Middle frontal gyrus (tissue), 1 donor: ENCODE measurements around the gene DHRS1.

Experiments
- DNase-seq: peaks from one replicate; pipeline ENCODE4 v3.0.0-alpha.2; 2015; ENCODE audit warnings: low spot score; ENCODE audit errors: extremely low spot score

Gene DHRS1

DNA sequence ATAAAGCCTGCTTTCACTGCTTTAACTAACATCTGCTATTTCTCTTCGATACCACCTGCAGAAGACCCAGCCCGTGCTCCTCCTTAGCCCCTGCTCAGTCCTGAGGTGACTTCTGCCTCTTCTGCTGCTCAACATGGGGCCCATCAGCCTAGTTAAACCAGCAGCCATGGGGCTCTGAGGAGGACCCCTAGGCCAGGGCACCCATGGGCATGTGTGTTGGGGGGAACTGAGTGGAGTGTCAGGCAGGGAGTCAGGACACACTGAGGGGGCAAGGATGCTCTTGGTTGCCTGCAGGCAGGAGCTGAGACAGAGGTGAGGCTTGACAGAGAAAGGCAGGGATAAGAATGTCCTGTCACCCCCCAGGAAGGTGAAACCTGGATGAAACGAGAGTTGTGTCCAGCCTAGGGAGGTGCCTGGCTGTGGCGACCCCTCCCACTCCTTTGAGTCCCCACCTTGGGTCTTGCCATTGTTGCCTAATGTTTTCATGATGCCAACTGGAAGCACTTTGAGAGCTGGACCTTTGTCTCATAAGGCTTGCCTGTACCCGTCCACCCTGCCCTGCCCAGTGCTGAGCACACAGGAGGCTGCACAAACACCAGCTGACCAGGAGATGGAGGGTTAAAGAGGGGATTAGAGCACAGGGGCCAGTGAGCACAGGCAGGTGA lies 15.7 kb downstream of the DHRS1 start:
- DNase-seq = no peak

DNA sequence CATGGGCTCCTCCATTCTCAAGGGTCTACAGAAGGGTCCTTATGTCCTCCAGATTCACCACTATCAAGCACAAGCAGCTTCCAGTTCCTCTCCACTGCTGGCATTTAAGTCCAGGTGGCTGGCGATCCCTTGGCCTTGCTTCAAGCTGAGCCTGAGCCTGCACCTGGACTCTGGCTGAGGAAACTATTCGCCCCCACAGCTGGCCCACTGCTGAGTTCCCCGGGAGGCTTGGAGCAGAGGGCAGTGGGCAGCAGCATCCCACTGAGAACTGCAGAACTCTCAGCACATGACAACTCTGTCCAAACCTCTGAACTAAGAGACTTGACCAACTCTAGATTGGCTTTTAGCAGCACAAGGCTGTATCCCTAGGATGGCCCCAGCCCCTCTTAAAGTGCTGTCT lies 16.8 kb downstream of the DHRS1 start:
- no peak for DNase-seq

DNA sequence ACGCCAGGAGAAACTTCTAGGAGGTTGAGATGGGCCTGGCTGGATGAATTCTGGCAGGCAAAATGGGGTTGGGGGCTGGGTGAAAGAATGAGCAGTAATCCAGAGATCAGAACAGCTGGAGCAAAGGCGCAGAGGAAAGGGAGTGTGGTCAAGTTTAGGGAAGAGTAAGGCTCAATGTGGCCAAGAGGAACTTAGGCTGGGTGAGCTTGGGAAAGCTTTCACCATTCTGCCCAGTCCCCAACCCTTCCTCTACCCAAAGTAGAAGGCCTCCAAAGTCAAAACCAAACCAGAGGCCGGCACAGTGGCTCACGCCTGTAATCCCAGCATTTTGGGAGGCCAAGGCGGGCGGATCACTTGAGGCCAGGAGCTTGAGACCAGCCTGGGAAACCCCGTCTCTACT lies 17.9 kb downstream of the DHRS1 start:
- DNase-seq = no peak

DNA sequence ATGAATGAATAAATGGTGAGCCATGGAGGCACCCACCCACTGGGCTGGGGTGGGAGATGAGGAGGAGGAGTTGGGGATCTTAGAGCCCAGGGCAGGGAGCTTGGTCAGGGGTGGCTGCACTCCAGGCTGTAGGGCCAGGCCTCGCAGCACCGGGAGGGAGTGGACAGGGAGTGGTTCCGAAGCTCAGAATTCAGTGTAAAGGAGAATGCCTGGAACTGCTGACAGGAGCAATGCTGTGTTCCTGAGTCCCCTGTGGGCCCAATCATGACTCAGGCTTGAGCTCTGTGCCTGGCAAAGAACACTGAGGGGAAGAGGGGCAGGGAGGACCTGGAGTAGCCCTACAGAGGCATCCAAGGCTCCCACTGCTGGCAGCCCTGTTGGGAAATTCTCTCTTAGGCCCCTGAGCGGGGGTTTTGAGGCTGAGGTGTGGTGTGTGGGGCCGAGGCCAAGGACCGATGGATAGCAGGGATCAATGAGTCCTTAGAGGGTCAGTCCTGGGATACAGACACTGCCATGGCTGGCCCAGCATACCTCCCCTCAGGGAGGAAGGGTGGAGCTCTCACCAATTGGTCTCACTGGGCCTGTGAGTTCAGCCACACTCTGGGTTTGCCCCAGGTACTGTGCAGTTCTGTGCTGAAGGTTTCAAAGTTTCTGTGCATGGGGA lies 18.7 kb downstream of the DHRS1 start:
- DNase-seq = no peak

DNA sequence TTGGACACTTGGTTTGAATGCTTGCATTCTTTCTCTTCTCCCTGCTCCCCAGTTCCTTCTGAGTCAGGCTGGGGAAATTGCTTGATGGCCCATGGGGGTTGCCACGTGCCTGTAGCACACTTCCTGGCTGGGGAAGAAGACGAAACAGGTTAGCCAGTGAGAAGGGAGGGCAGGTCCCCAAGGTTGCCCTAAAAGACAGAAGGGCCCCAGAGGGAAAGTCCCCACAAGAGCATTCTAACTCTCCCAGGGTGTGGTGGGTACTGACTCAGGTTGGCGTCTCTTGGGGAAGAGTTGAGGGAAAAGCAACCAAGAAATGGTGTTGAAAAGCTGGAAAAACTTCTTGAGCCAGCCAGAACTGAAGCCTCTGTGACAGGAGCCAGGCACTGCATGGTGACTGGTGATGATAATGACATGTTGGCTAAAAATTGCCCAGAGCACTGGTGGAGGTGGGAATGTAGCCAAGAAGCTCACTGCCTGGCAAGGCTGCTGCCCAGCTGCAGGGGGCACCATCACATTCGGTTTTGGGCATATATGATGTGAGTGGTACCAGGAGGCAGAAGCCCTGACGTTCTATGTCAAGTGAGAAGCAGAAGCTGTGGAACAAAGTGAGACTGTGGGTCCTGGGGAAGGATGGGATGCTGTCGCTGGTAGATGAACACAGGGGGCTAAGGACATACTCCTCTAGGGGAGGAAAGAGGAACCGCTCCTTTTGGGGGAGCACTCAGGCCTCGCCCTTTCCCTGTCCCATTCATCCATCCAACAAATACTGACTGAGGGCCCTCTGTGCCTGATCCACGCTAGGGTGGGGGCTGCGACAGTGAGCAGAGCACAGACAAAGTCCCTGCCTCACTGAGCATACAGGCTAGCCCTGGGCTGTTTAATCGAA lies 20.0 kb downstream of the DHRS1 start:
- DNase-seq = no peak

DNA sequence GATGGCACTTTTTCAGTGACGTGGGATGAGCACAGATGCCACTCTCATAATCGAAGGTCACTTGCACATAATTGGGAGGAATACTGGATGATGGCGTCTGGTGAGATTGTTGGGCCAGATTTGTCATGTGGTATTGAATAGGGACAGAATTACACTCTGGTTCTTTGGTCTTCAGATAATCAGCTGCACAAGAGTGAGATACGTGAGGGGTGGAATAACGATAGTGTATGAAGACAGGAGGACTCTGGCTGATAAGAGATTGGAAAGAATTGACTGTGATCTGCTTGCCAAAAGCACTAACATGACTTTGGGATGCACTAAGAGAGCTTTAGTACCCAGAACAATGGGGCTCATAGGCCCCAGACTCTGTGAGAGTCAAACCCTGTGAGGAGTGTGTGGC lies 21.2 kb downstream of the DHRS1 start:
- no peak for DNase-seq

DNA sequence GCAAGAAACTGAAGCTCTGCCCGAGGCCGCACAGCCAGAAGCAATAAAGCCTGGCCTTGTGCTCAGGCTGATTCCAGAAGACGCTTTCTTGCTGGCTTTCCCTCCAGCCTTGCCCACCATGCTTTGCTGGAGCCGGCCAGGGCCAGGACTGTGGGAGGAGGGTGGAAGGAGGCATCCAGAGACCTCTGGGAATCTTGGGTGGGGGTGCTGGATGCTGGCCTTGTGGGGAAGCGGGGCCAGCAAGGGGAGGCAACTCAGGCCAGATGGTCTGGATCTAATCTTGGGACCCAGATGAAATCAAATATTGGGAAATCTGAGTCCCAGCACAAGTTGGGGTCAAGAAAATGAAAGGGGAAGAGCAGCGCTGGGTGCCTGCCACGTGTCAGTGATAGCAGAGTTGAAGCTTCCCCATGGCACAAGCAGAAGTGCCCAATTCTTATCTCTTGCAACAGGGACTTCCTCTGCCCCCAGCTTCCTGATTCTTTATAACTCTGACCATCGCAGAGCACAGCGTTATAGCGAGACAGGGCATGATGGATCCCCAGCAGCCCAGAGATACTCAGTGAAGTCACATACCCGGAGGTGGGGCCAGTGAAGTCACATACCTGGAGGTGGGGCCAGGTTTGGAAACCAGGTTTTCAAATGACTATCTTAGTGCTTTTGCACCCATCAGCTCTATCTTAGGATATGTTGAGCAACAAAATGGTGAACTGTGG lies 21.8 kb downstream of the DHRS1 start:
- no peak for DNase-seq

DNA sequence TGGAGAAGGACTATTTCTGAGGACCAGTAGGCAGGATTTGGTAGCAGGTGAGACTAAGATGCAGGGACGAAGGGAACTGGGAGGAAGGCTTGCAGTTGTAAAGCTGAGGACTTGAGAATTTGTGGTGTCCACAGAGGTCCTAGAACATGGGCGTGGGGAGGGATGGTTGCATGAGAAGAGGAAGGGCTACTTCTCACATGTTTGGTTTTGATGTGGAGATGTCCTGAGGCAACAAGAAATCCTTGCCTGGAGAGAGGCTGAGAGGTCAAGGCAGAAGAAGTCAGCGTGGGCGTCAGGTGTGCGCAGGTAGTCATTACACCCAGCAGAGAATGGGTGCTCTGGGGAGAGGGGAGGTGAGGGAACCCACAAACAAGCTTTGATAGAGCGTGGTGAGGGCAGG lies 22.5 kb downstream of the DHRS1 start:
- DNase-seq = no peak

DNA sequence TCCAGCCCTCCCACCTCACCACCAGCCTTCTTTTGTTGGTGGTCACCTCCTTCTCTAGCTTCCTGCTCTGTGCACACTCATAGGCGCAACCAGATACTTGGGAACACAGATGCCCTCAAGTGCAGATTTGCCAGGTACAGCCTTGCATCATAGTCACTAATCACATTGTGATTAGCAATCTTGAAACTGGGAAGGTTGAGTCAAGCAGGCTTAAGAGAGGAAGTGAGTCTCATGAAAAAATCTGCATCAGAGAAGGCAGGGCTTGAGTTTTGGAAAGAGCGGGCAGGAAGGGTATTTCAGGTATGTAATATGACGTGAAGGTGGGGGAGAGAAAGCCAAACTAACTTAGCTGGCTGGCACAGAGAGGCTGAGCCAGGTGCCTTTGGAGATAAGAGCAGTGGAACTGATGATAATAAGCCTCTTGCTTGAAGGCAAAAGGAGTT lies 25.5 kb downstream of the DHRS1 start:
- no peak for DNase-seq

DNA sequence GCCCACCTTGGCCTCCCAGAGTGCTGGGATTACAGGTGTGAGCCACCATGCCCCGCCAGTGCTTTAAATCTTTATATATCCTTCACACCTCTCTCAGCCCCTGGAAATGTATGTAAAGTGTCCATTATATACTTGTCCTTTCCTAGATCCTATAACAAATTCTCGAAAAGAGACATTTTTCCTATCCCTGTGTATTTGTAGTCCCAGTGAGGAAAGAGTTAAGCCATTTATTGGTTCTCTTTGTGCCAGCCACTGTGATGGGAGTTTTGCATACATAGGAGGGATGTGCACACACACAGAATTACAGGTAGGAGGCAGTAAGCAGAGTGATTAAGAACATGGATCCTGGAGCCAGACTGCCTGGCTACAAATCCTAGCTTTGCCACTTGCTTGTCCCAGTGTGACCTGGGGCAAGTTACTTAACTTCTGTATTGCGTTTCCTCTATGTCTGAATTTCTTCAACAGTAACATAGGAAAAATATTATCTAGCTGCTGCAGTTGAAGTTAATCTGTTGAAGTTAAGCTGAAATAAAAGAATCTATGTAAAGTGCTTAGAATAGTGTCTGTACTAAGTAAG lies 26.1 kb downstream of the DHRS1 start:
- DNase-seq = no peak

DNA sequence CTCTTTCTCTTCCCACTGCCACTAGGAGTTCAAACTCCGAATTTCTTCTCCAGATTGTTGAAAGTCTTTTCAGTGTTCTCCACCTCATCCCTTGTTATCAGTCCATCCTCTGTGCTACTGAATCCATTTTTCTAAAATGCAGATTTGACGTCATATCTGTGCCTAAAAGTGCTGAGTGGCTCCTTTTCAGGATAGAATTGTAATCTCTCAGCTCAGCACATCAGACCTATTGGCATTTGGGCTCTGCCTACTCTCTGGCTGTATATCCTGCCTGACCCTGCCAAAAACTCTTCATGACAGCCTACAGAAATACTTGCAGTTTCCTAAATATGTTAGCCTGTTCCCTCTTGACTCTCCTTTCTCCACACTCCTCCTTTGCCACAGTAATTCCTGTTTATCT lies 27.1 kb downstream of the DHRS1 start:
- DNase-seq = no peak

DNA sequence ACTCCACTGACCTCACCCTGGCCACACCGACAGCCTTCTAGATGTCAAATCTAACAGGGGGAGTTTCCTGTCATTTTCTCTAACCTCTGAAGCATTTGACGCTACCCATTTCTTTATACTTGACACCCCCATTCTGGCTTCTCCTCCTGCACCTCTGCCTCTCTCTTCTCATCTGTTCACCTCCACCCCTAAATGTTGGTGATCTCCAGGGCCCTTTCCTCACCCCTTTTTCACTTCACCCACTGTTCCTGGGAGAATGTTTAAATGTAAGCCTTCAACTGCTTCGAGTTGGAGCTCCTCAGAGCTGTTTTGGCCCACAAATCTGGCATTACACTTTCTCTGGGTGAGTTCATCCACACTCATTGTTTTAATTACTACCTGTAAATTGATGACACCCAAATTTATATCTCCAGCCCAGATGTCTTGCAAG lies 27.7 kb downstream of the DHRS1 start:
- no peak for DNase-seq

DNA sequence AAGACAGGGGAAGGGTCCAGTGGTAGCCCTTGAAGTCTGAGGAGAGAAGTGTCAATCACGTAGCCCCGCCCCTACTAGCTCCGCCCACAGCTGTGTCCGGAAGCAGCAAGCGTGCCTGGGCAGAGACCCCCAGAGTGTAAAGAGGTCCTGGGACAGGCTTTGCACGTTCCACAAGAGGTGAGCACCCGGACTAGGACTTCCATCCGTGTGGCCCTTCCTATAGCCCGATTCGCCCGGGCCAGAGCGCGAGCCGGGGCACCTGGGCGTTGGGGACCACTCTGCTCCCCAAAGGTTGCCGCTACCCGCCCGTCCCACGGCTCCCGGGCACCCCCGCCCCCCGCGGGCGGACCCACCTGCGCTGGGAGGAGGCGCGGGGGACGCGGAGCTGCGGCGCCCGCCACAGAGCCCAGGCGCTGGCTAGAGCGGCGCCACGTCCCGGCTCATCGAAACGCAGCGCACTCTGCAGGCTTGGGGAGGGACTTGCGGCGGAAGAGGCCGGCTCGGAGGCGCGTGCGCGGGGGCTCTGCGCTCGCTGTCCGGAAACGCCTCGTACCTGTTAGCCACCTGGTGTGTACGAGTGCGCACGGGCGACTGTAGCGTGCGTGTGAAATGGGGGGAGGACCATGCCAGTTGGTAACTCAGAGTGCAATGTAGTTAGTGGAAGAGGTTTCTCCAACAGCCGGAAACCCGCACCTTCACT lies 28.3 kb downstream of the DHRS1 start, which contains the start of gene RABGGTA:
TSS of gene RABGGTA (minus strand) at position 464 of the 700 bp plus-strand sequence. CDS start 482 bp downstream, outside the sequence.
- DNase-seq = peak; percentile 76

DNA sequence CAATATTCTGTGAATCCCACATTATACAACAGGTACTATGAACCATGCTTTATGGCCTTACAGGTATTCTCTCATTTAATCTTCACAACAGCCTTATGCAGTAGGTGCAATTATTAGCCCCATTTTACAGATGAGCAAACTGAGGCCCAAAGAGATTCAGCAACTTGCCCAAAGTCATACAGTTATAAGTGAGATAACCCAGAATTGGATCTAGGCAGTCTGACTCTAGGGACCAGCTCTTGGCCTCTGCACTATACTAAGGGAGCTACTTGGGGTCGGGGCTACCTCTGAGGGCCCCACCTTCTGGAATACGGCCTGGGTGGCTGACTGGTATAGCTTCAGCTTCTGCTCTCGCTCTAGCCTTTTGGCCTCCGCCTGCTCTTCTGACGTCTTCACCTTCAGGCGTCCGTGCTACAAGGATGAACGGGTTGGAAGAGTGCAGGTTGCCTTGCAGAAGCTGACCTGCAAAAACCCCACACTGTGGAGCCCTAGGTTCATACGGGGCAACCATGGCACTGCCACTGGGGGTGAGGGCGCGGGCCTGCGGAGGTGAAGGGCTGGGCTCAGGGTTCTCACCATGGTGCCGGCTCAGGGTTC lies 28.9 kb downstream of the DHRS1 start:
- no peak for DNase-seq

DNA sequence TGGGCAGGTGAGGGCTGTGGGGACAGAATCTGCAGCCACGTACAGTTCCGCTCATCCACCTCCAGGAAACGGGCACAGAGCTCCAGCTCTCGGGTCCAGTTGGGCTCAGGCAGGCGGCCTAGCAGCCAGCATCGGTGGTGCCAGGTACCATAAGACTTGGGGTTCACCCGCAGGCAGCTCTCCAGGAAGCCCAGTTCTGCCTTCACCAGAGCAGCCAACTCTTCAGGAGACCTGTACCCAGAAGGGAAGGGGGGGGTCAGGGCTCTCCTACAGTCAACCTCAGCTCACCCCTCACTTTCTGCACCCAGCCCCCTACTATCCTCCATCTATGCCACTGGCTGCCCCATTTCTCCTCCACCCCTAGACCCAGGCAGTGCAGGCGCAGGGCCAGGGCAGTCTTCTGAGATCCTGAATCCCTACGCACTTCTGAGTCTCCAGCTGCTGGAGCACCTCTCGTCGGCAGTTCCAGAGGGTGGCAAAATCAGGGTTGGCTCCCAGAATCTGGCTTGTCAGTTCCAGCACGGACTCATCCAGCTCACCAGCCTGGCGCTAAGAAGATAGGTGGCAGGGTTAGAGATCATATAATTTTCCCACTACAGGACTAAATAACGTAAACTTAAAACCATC lies 29.6 kb downstream of the DHRS1 start:
- DNase-seq = no peak

DNA sequence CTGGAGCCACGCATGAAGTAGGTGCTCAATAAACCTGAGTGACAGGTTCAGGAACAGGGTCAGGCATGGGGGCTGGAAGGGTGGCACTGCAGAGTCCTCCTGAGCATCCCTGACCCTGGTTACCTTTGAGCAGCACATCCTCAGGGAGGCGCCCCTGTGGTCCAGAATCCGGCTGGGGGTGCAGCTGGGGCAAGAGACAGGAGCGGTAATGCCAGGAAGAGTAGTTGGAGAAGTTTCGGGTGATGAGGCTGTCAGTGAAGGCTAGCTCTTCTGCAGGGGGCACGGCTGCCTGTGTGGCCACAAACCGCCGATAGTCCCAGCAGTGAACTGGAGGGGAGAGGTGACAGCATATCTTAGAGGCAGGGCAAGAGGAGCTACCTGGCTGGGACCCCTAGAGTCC lies 30.2 kb downstream of the DHRS1 start:
- no peak for DNase-seq

DNA sequence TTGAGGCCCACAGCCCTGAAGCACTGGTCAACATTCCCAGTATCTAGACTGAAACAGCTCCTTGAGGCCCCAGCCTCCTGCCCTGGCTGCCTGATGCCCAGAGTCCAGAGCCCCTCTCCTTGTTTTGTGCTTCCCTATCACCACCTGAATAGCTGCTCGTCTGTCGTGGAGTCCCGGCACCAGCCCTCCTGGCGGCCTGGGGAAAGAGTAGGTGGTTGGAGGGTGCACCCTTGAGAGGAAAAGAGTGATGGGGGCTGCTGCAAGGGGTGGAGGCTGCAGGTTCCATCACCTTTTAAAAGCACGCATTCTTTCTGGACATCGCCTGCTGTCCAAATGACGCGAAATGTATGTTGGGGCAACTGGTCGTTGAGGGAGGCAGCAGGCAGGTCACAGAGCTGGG lies 31.4 kb downstream of the DHRS1 start:
- no peak for DNase-seq

DNA sequence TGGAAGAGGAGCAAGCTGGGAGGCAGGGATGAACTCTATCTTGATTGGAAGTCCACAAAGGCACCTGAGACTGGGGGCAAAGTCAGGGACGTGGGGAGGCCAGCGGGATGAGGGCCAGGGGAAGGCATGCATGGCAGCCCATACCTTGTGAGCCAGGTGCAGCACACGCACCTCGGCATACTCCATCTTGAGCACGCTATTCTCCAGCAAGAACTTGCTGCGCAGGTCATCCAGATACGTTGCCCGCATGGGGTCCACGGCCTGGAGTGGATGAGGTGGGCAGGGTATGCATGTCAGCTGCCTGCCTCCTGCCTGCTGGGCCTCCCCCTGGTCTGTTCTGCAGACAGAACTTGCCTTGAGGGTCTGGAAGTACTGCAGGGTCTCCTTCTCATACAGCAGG lies 32.1 kb downstream of the DHRS1 start:
- no peak for DNase-seq

DNA sequence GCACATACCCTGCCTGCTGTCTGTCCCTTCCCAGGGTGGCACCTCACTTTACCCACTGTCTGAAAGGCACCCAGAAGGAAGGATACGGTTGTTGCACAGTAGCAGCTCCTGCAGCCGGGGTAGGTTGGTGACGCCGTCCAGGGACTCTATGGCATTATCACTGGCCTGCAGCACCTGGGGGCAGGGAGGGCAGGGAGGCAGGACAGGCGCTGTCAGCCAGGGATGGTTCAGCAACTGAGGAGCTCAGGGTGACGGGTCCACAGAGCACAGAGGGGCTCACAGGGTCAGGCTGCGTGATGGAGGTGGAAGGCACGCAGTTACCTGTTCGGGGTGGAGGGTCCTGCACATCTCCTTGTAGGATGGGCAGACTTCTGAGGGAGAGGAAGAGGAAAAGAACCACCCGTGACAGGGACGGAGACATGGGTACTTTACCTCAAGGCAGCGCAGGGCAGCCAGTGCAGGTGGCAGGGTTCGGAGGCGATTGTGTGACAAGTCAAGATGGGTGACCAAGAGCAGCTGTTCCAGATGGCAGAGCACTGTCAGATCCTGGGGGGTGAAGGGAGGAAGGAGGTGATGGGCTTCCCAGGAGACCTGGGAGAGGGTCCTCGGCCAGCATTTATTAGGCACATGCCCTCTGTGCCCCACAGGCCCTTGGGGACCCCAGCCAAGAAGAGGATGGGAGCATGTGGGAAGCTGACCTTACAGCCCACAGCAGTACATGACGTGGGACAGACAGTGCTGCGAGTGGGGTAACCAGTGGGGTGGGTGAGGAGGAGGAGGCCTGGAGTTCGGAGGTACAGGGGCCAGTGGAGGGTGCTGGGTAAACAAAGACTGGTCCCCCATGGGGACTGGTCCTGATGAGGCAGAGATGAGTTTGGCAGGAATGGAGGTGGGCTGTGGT lies 33.0 kb downstream of the DHRS1 start:
- DNase-seq = no peak
